Activated gamma-delta T cell treated with anti-CD3 and anti-CD28 coated beads, Interleukin-2, amount 50 U/mL, for 16 hours (primary cell): Measurements from ENCODE around the gene TRIM25.

Experiments used
- DNase-seq: peaks from one replicate; pipeline ENCODE4 v3.0.0-alpha.2; 2020; ENCODE audit warnings: low read depth

TRIM25 gene

GRCh38 chr17:56866076-56866475 lies 47.8 kb downstream of the TRIM25 start:
- no peak for DNase-seq

- DNase-seq = no peak
These were observed 49.9 kb downstream of the TRIM25 start for GRCh38 chr17:56863974-56864373.

GRCh38 chr17:56861899-56862298 lies 52.0 kb downstream of the TRIM25 start:
- no peak for DNase-seq

- DNase-seq = no peak
These were observed 62.8 kb downstream of the TRIM25 start for GRCh38 chr17:56851008-56851407.

- no peak for DNase-seq
These were observed 63.3 kb downstream of the TRIM25 start for GRCh38 chr17:56850591-56850990.

- no peak for DNase-seq
These were observed 64.7 kb downstream of the TRIM25 start for GRCh38 chr17:56849131-56849530.

GRCh38 chr17:56847106-56847505 lies 66.7 kb downstream of the TRIM25 start:
- no peak for DNase-seq

GRCh38 chr17:56845934-56846333 lies 67.9 kb downstream of the TRIM25 start:
- no peak for DNase-seq

GRCh38 chr17:56842577-56842976 lies 71.3 kb downstream of the TRIM25 start:
- no peak for DNase-seq

GRCh38 chr17:56838687-56839086 lies 75.2 kb downstream of the TRIM25 start:
- DNase-seq = no peak
